HG03108 (cell line): ENCODE data around the gene KCTD20.
"Not testable (repeated sequence)": the region's sequence is repeated elsewhere in the genome, so short reads cannot be mapped to it uniquely, and the experiment has no call there.

Experiments used
- ATAC-seq: cut with Tn5 transposase; IDR thresholded peaks from one replicate; pipeline ENCODE4 v1.9.1; 2021; ENCODE audit warnings: moderate library complexity; ENCODE audit not compliant: unreplicated experiment

The KCTD20 gene

GRCh38 chr6:36442671-36443470 is at the start of gene KCTD20, which contains the start of gene PXT1:
Gene KCTD20 (plus strand): TSS chr6:36443000. CDS start chr6:36470098, 27,098 bp downstream.
Gene PXT1 (minus strand): TSS chr6:36442854. CDS start chr6:36426082, 16,772 bp downstream.
- peak; percentile 72 for ATAC-seq

- no peak for ATAC-seq
Observed at GRCh38 chr6:36399970-36400369, 42.8 kb upstream of the KCTD20 start.

GRCh38 chr6:36402481-36402880 is 40.3 kb upstream of the KCTD20 start:
- no peak for ATAC-seq

- ATAC-seq: no peak
Observed at GRCh38 chr6:36404164-36404563, 38.6 kb upstream of the KCTD20 start.

GRCh38 chr6:36409718-36410117 is 33.1 kb upstream of the KCTD20 start:
- ATAC-seq: not testable (repeated sequence)

GRCh38 chr6:36413489-36414480 is 29.0 kb upstream of the KCTD20 start:
- no peak for ATAC-seq

GRCh38 chr6:36414481-36414880 is 28.3 kb upstream of the KCTD20 start:
- ATAC-seq: no peak

- ATAC-seq: no peak
Observed at GRCh38 chr6:36418558-36418957, 24.2 kb upstream of the KCTD20 start.

GRCh38 chr6:36419310-36419709 is 23.5 kb upstream of the KCTD20 start:
- no peak for ATAC-seq

GRCh38 chr6:36422714-36423100 is 20.1 kb upstream of the KCTD20 start:
- ATAC-seq: no peak

GRCh38 chr6:36423101-36423824 is 19.5 kb upstream of the KCTD20 start:
- peak; percentile 91 for ATAC-seq

- no peak for ATAC-seq
Observed at GRCh38 chr6:36426622-36427021, 16.2 kb upstream of the KCTD20 start.

GRCh38 chr6:36428911-36429310 is 13.9 kb upstream of the KCTD20 start:
- no peak for ATAC-seq

GRCh38 chr6:36430351-36430750 is 12.4 kb upstream of the KCTD20 start:
- no peak for ATAC-seq

- ATAC-seq: no peak
Observed at GRCh38 chr6:36431197-36431596, 11.6 kb upstream of the KCTD20 start.

GRCh38 chr6:36432151-36432671 is 10.6 kb upstream of the KCTD20 start:
- no peak for ATAC-seq

GRCh38 chr6:36436466-36436865 is 6.3 kb upstream of the KCTD20 start:
- ATAC-seq: no peak

GRCh38 chr6:36441307-36441894 is 1.4 kb upstream of the KCTD20 start:
- ATAC-seq: peak; percentile 50

- no peak for ATAC-seq
Observed at GRCh38 chr6:36442103-36442670, 613 bp upstream of the KCTD20 start.
